AG09309 (cell line): ENCODE measurements around the gene APP.

ENCODE experiments used
- DNase-seq: peaks from one replicate; pipeline ENCODE4 v3.0.0-alpha.2; 2010; ENCODE audit warnings: low read depth
- H3K4me3 ChIP-seq: 2 replicates; pipeline ENCODE4 v1.5.1; 2011; ENCODE audit warnings: mild to moderate bottlenecking, low read depth, low read length, moderate library complexity; ENCODE audit not compliant: control insufficient read depth
- CTCF ChIP-seq: IDR thresholded peaks from 2 replicates; pipeline ENCODE4 v1.5.1; 2011; ENCODE audit warnings: mild to moderate bottlenecking, low read depth, low read length, inconsistent platforms; ENCODE audit not compliant: insufficient read depth, control insufficient read depth; ENCODE audit errors: missing control alignments

APP gene

DNA sequence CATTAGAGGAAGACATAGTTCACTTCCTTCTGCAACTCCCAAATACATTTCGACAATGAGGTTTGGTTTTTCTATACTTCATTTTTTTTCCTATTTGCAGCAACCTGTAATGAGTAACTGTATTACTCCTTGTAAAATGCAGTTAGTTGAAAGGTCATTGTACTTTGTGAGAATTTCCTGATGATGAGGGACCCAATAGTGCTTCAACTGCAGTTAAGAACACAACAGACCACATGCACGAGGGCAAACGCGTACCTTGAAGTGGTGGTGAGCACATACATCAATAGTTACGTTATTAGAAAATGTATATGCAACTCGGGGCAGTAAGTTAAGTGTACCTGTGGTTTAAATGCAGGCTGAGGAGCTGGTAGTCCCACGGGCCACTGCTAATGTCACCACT, 264.0 kb downstream of the APP start:
- DNase-seq: no peak
- no peak for TF ChIP-seq CTCF
- H3K4me3 ChIP-seq: no peak overlapping the region

DNA sequence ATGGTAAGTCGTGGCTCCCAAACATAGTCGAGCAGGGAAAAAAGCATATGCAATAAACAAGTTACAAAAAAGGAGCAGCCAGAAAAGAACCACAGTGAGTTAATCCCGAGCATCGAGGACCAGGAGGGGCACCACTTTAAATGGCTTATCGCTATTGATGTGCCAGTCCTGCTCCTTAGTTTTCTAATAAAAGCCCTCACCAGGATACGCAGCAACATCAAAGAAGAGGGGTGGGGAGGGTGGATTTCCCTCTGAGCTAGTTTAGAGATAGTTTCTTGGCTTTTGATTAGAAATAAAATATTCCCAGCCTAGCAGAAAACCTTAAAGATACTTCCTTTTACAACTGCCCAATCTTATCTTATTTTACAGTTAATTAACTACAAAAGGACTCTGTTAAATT, 265.4 kb downstream of the APP start:
- H3K4me3 ChIP-seq: no peak overlapping the region
- no peak for DNase-seq
- TF ChIP-seq CTCF: no peak

DNA sequence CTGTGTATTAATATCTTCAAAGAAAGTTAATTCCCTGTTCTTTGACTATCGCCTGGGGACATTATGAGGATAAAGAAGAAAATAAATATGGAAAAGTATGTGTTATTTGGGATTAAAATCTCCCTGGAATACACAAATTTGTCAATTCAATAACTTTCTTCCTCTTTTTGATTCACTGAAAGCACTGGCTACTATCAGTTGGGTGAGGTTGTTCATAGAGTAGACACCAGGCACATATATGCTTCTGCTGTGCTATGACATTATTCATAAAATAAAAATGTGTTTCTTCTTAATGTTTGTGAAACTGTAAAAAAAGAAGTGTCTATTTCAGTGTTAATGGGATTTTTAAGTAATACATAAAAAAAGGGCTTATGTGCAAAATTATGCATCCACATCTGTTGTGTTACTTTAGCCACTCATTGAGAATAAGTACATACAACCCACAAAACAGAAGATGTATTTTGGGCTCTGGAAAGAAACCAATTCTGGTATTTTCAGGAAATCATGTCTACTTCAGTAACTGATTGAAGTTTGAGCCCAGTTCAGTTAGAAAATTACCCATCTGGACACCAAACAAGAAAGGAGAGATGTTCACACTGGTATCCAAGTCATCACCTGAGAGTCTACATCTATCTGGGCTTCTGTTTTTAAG, 266.4 kb downstream of the APP start:
- no peak for TF ChIP-seq CTCF
- DNase-seq: no peak
- no peak overlapping the region for H3K4me3 ChIP-seq

DNA sequence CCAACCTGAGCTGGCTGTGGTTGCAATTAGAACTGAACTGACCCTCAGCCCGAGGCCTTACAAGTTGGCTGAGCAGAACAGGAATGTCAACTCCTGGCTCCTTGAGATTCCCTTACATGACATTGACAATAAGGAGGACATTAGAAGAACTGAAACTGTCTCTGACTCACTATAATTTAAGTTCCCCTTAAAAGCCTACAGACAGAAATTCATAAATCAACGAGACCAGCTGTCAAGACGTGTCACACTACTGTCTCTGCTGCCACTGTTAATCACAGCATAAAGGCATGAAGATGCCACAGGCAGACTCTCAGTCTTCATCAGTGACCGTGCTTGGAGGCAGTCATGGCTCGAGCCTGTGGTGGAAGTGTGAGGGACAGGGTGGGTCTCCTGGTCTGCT, 267.0 kb downstream of the APP start:
- no peak for DNase-seq
- no peak for TF ChIP-seq CTCF
- H3K4me3 ChIP-seq: no peak overlapping the region

DNA sequence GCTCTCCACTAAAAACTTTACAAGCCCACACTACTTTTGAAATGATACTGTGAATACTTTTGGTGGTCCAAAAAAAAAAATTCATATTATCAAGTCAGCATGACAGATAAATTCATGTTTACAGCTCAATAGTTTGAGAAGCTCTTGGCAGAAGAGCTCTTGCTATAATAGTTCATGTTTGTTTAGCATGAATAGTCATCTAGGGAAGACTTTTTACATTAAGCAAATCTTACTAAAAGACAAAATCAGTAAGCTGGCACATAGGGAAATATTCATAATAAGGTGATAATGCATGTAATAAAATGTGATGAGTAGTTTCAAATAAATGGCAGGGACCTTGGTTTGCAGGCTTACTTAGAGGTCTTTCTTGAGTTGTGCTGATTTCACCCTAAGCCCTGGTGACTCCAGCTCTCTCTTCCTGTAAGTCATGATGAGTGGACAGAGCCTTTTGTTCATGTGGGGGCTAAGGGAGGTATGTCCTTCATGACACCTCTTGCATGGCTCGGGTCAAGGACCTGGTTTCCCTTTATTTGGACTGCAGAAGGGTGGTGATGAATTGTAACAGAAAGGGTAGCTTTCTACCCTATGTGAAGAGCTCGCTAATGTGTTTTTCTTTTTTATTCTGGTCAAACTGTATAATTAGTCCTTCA, 269.1 kb downstream of the APP start:
- no peak for DNase-seq
- TF ChIP-seq CTCF: no peak

DNA sequence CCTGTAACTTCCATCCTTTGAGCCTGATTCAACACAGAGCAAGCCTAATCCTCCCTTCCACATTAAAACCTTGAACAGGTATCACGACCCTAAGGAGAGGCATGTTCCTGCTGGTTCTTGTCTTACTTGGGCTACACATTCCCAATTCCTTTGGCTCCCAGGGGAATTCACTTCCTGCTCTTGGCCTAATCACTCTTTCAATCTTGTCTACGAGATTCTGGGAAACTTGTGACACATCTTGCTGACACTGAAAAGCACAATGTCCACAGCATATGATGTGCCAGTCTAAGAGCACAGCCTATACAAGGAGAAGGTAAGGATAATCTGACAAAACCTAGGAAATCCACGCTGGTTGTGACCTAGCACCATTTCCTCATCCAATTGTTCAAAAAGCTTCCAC, 271.9 kb downstream of the APP start:
- DNase-seq: no peak
- H3K4me3 ChIP-seq: no peak overlapping the region
- no peak for TF ChIP-seq CTCF

More for the DNA sequence above, 269.1 kb downstream of the APP start:
- no peak overlapping the region for H3K4me3 ChIP-seq
